HEK293 (cell line): ENCODE measurements around the gene XIAP.

Experiments
- BCL11B ChIP-seq: fragments of 450-650 bp; formaldehyde crosslinking; IDR thresholded peaks from 2 replicates; pipeline ENCODE4 v1.5.1; 2016; ENCODE audit warnings: low read depth, missing biosample characterization, missing genetic modification characterization
- GLI4 ChIP-seq: fragments of 450-650 bp; formaldehyde crosslinking; IDR thresholded peaks from 2 replicates; pipeline ENCODE4 v1.5.1; 2016; ENCODE audit warnings: missing biosample characterization, missing genetic modification characterization
- KLF8 ChIP-seq: fragments of 450-650 bp; formaldehyde crosslinking; IDR thresholded peaks from 2 replicates; pipeline ENCODE4 v1.5.1; 2016; ENCODE audit warnings: missing biosample characterization, missing genetic modification characterization
- OSR2 ChIP-seq: fragments of 450-650 bp; formaldehyde crosslinking; IDR thresholded peaks from 2 replicates; pipeline ENCODE4 v1.5.1; 2016; ENCODE audit warnings: missing biosample characterization, missing genetic modification characterization
- YY1 ChIP-seq: fragments of 450-650 bp; formaldehyde crosslinking; IDR thresholded peaks from 2 replicates; pipeline ENCODE4 v1.5.1; 2018; ENCODE audit warnings: missing biosample characterization, missing genetic modification characterization
- YY2 ChIP-seq: fragments of 450-650 bp; formaldehyde crosslinking; IDR thresholded peaks from 2 replicates; pipeline ENCODE4 v1.5.1; 2016; ENCODE audit warnings: missing biosample characterization, missing genetic modification characterization
- ZIC2 ChIP-seq: fragments of 450-650 bp; formaldehyde crosslinking; IDR thresholded peaks from 2 replicates; pipeline ENCODE4 v1.5.1; 2016; ENCODE audit warnings: missing biosample characterization, missing genetic modification characterization
- ZNF133 ChIP-seq: fragments of 450-650 bp; formaldehyde crosslinking; IDR thresholded peaks from 2 replicates; pipeline ENCODE4 v1.5.1; 2016; ENCODE audit warnings: missing biosample characterization, missing genetic modification characterization
- ZNF16 ChIP-seq: fragments of 450-650 bp; formaldehyde crosslinking; IDR thresholded peaks from 2 replicates; pipeline ENCODE4 v1.5.1; 2016; ENCODE audit warnings: low read depth, missing biosample characterization, missing genetic modification characterization
- ZNF184 ChIP-seq: fragments of 450-650 bp; IDR thresholded peaks from 2 replicates; pipeline ENCODE4 v1.5.1; 2018; ENCODE audit warnings: missing biosample characterization, mild to moderate bottlenecking, missing genetic modification characterization
- ZNF211 ChIP-seq: fragments of 450-650 bp; formaldehyde crosslinking; IDR thresholded peaks from 2 replicates; pipeline ENCODE4 v1.5.1; 2016; ENCODE audit warnings: low read depth, missing biosample characterization, missing genetic modification characterization
- ZNF214 ChIP-seq: fragments of 450-650 bp; formaldehyde crosslinking; IDR thresholded peaks from 2 replicates; pipeline ENCODE4 v1.5.1; 2017; ENCODE audit warnings: missing biosample characterization, mild to moderate bottlenecking, missing genetic modification characterization, borderline replicate concordance
- ZNF350 ChIP-seq: fragments of 450-650 bp; formaldehyde crosslinking; IDR thresholded peaks from 2 replicates; pipeline ENCODE4 v1.5.0; 2017; ENCODE audit warnings: missing biosample characterization, mild to moderate bottlenecking, missing genetic modification characterization
- ZNF426 ChIP-seq: fragments of 450-650 bp; formaldehyde crosslinking; IDR thresholded peaks from 2 replicates; pipeline ENCODE4 v1.5.1; 2017; ENCODE audit warnings: missing biosample characterization, missing genetic modification characterization, mild to moderate bottlenecking, inconsistent platforms, moderate library complexity
- ZNF530 ChIP-seq: fragments of 450-650 bp; formaldehyde crosslinking; IDR thresholded peaks from 2 replicates; pipeline ENCODE4 v1.5.1; 2016; ENCODE audit warnings: low read depth, missing biosample characterization, missing genetic modification characterization
- ZNF544 ChIP-seq: fragments of 450-650 bp; formaldehyde crosslinking; IDR thresholded peaks from 2 replicates; pipeline ENCODE4 v1.5.0; 2017; ENCODE audit warnings: missing biosample characterization, missing genetic modification characterization
- ZNF549 ChIP-seq: fragments of 450-650 bp; IDR thresholded peaks from 2 replicates; pipeline ENCODE4 v1.5.1; 2018; ENCODE audit warnings: missing biosample characterization, missing genetic modification characterization, mild to moderate bottlenecking, inconsistent platforms, moderate library complexity
- ZNF571 ChIP-seq: fragments of 450-650 bp; formaldehyde crosslinking; IDR thresholded peaks from 2 replicates; pipeline ENCODE4 v1.5.0; 2017; ENCODE audit warnings: missing biosample characterization, missing genetic modification characterization
- ZNF621 ChIP-seq: fragments of 450-650 bp; formaldehyde crosslinking; IDR thresholded peaks from 2 replicates; pipeline ENCODE4 v1.5.1; 2017; ENCODE audit warnings: missing biosample characterization, missing genetic modification characterization
- ZNF660 ChIP-seq: fragments of 450-650 bp; IDR thresholded peaks from 2 replicates; pipeline ENCODE4 v1.5.1; 2018; ENCODE audit warnings: missing biosample characterization, mild to moderate bottlenecking, missing genetic modification characterization
- ZNF670 ChIP-seq: fragments of 450-650 bp; formaldehyde crosslinking; IDR thresholded peaks from 2 replicates; pipeline ENCODE4 v1.5.1; 2016; ENCODE audit warnings: missing biosample characterization, missing genetic modification characterization, low read depth
- ZNF677 ChIP-seq: fragments of 450-650 bp; IDR thresholded peaks from 2 replicates; pipeline ENCODE4 v1.5.0; 2018; ENCODE audit warnings: missing biosample characterization, mild to moderate bottlenecking, missing genetic modification characterization, moderate library complexity
- ZNF792 ChIP-seq: fragments of 450-650 bp; formaldehyde crosslinking; IDR thresholded peaks from 2 replicates; pipeline ENCODE4 v1.5.1; 2016; ENCODE audit warnings: missing biosample characterization, missing genetic modification characterization
- TF ChIP-seq, protein P1 (sequence below): fragments of 450-650 bp; formaldehyde crosslinking; IDR thresholded peaks from 2 replicates; pipeline ENCODE4 v1.5.1; 2016; ENCODE audit warnings: missing biosample characterization, missing genetic modification characterization
- TF ChIP-seq, protein P2 (sequence below): fragments of 450-650 bp; formaldehyde crosslinking; conservative IDR thresholded peaks from 2 replicates; pipeline ENCODE4 v1.5.1; 2016; ENCODE audit warnings: low read depth, missing biosample characterization, missing genetic modification characterization
- TF ChIP-seq, protein P3 (sequence below): fragments of 450-650 bp; formaldehyde crosslinking; IDR thresholded peaks from 2 replicates; pipeline ENCODE4 v1.5.1; 2016; ENCODE audit warnings: missing biosample characterization, missing genetic modification characterization, low read depth
- TF ChIP-seq, protein P4 (sequence below): fragments of 450-650 bp; formaldehyde crosslinking; IDR thresholded peaks from 2 replicates; pipeline ENCODE4 v1.5.1; 2016; ENCODE audit warnings: missing biosample characterization, missing genetic modification characterization, borderline replicate concordance
- TF ChIP-seq, protein P5 (sequence below): IDR thresholded peaks from 2 replicates; pipeline ENCODE4 v1.6.1; 2011; ENCODE audit warnings: mild to moderate bottlenecking, low read depth, low read length, borderline replicate concordance

The XIAP gene

DNA sequence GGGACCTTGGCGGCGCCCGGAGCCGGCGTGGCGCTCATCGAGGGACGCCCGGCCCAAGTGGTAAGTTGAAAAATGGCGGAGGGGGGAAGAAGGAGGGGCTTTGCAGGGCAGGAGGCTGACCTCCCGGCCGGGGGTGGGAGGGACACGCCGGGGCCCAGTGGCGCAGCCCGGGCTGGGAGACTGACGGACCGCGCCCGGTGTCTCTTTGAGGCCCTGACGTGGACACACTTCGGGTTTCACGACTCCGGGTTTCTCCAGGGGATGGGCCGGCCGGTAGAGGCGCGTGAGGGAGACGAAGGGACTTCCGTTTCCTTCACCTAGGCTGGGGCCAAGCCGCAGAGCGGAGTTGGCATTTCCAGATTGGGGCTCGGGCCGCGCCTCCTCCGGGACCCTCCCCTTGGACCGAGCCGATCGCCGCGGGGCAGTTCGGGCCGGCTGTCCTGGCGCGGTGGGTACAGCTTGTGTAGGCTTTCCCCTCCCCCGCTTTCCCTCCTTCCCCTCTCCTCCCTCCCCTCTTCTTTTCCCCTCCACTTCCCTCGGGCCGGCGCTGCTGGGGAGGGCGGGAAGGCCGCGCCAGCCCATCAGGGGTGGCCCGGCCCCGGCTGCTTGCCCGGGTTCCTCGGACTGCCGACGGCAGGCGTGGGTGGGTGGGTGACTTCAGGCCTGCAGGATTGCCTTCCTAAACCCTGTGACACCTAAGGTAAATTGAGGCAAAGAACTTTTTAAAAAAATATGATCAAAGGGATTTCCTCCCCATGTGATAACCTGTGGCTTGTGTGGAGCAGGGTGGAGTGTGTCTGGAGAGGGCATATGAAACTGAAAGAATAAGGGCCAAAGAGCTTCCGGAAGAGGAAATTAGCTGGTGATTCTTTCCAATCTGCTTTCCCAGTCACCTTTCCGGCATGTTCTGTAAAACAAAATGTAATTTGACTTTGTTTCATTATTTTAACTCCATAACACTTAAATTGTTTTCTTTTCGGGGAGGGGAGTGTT, at the start of gene XIAP (continued):
- TF ChIP-seq ZNF214 (tag by site-specific recombination) (no peak), ZNF792 (tag by site-specific recombination) (no peak), OSR2 (tag by site-specific recombination) (no peak), ZNF670 (no peak), ZNF16 (no peak), ZNF133 (tag by site-specific recombination) (no peak), KLF8 (tag by site-specific recombination) (peak; percentile 82; the same call in 1 of the 2 replicates), BCL11B (tag by site-specific recombination) (0 out of 2 replicates have a peak, but pooled peaks have one; percentile 49), YY2 (tag by site-specific recombination) (peak; percentile 13; the same call in 1 of the 2 replicates), ZNF530 (no peak), ZNF544 (tag by site-specific recombination) (no peak), ZNF549 (tag by site-specific recombination) (no peak), ZNF211 (tag by site-specific recombination) (no peak), ZNF677 (no peak), ZNF184 (tag by site-specific recombination) (no peak), ZIC2 (peak; percentile 39), ZNF571 (tag by site-specific recombination) (no peak), ZNF350 (tag by site-specific recombination) (no peak), ZNF621 (tag by site-specific recombination) (no peak), ZNF660 (tag by site-specific recombination) (0 out of 2 replicates have a peak, but pooled peaks have one; percentile 23), YY1 (tag by site-specific recombination) (peak; percentile 65; the same call in 1 of the 2 replicates), ZNF426 (no peak), GLI4 (tag by site-specific recombination) (no peak)
- TF ChIP-seq, protein P1, sequence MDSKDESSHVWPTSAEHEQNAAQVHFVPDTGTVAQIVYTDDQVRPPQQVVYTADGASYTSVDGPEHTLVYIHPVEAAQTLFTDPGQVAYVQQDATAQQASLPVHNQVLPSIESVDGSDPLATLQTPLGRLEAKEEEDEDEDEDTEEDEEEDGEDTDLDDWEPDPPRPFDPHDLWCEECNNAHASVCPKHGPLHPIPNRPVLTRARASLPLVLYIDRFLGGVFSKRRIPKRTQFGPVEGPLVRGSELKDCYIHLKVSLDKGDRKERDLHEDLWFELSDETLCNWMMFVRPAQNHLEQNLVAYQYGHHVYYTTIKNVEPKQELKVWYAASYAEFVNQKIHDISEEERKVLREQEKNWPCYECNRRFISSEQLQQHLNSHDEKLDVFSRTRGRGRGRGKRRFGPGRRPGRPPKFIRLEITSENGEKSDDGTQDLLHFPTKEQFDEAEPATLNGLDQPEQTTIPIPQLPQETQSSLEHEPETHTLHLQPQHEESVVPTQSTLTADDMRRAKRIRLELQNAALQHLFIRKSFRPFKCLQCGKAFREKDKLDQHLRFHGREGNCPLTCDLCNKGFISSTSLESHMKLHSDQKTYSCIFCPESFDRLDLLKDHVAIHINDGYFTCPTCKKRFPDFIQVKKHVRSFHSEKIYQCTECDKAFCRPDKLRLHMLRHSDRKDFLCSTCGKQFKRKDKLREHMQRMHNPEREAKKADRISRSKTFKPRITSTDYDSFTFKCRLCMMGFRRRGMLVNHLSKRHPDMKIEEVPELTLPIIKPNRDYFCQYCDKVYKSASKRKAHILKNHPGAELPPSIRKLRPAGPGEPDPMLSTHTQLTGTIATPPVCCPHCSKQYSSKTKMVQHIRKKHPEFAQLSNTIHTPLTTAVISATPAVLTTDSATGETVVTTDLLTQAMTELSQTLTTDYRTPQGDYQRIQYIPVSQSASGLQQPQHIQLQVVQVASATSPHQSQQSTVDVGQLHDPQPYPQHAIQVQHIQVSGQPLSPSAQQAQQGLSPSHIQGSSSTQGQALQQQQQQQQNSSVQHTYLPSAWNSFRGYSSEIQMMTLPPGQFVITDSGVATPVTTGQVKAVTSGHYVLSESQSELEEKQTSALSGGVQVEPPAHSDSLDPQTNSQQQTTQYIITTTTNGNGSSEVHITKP (tag by site-specific recombination) = peak; percentile 93
- TF ChIP-seq, protein P2, sequence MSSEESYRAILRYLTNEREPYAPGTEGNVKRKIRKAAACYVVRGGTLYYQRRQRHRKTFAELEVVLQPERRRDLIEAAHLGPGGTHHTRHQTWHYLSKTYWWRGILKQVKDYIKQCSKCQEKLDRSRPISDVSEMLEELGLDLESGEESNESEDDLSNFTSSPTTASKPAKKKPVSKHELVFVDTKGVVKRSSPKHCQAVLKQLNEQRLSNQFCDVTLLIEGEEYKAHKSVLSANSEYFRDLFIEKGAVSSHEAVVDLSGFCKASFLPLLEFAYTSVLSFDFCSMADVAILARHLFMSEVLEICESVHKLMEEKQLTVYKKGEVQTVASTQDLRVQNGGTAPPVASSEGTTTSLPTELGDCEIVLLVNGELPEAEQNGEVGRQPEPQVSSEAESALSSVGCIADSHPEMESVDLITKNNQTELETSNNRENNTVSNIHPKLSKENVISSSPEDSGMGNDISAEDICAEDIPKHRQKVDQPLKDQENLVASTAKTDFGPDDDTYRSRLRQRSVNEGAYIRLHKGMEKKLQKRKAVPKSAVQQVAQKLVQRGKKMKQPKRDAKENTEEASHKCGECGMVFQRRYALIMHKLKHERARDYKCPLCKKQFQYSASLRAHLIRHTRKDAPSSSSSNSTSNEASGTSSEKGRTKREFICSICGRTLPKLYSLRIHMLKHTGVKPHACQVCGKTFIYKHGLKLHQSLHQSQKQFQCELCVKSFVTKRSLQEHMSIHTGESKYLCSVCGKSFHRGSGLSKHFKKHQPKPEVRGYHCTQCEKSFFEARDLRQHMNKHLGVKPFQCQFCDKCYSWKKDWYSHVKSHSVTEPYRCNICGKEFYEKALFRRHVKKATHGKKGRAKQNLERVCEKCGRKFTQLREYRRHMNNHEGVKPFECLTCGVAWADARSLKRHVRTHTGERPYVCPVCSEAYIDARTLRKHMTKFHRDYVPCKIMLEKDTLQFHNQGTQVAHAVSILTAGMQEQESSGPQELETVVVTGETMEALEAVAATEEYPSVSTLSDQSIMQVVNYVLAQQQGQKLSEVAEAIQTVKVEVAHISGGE (tag by site-specific recombination) = peak; percentile 92
- TF ChIP-seq, protein P3, sequence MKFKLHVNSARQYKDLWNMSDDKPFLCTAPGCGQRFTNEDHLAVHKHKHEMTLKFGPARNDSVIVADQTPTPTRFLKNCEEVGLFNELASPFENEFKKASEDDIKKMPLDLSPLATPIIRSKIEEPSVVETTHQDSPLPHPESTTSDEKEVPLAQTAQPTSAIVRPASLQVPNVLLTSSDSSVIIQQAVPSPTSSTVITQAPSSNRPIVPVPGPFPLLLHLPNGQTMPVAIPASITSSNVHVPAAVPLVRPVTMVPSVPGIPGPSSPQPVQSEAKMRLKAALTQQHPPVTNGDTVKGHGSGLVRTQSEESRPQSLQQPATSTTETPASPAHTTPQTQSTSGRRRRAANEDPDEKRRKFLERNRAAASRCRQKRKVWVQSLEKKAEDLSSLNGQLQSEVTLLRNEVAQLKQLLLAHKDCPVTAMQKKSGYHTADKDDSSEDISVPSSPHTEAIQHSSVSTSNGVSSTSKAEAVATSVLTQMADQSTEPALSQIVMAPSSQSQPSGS (tag by site-specific recombination) = no peak
- TF ChIP-seq, protein P4, sequence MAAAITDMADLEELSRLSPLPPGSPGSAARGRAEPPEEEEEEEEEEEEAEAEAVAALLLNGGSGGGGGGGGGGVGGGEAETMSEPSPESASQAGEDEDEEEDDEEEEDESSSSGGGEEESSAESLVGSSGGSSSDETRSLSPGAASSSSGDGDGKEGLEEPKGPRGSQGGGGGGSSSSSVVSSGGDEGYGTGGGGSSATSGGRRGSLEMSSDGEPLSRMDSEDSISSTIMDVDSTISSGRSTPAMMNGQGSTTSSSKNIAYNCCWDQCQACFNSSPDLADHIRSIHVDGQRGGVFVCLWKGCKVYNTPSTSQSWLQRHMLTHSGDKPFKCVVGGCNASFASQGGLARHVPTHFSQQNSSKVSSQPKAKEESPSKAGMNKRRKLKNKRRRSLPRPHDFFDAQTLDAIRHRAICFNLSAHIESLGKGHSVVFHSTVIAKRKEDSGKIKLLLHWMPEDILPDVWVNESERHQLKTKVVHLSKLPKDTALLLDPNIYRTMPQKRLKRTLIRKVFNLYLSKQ (tag by site-specific recombination) = no peak
- TF ChIP-seq, protein P5, sequence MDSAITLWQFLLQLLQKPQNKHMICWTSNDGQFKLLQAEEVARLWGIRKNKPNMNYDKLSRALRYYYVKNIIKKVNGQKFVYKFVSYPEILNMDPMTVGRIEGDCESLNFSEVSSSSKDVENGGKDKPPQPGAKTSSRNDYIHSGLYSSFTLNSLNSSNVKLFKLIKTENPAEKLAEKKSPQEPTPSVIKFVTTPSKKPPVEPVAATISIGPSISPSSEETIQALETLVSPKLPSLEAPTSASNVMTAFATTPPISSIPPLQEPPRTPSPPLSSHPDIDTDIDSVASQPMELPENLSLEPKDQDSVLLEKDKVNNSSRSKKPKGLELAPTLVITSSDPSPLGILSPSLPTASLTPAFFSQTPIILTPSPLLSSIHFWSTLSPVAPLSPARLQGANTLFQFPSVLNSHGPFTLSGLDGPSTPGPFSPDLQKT = no peak
